Gastrocnemius medialis (tissue), 4 donors: ENCODE data around the gene INF2. TPM values are rescaled to one million over a fixed set of nuclear protein-coding genes. Genes with fewer than 3 reads are reported as not detected.

Experiments used
- ATAC-seq, 2 donors: fragments of 150-250 bp; one replicate each; pipeline ENCODE4 v1.9.1; 2016
- DNase-seq, 2 donors: peaks; one replicate each; pipeline ENCODE4 v3.0.0-alpha.2; 2019
- H3K27ac ChIP-seq, 4 donors: fragments of 200-600 bp; sonication (generic); 1 replicate in 1 of 4; 2 replicates in 3 of 4; pipeline ENCODE4 v1.5.1; 2016 to 2018; ENCODE audit warnings: mild to moderate bottlenecking in 2 of 4, moderate library complexity in 1 of 4
- H3K27me3 ChIP-seq, 3 donors: fragments of 200-600 bp; sonication (generic) in 2 of 3; 1 replicate in 1 of 3; 2 replicates in 2 of 3; pipeline versions ENCODE4 v1.5.1 to v1.6.0; 2016 to 2019; ENCODE audit warnings: mild to moderate bottlenecking in 1 of 3, moderate library complexity in 1 of 3
- H3K36me3 ChIP-seq, 2 donors: fragments of 200-600 bp; sonication (generic) in 1 of 2; one replicate each; pipeline ENCODE4 v1.5.1; 2017 to 2018
- H3K4me1 ChIP-seq, 2 donors: fragments of 200-600 bp; sonication (generic) in 1 of 2; one replicate each; pipeline ENCODE4 v1.5.1; 2016 to 2017; ENCODE audit warnings: mild to moderate bottlenecking in 2 of 2
- H3K4me3 ChIP-seq, 4 donors: fragments of 200-600 bp; sonication (generic) in 3 of 4; 1 replicate in 1 of 4; 2 replicates in 3 of 4; pipeline ENCODE4 v1.5.1; 2016 to 2019; ENCODE audit warnings: mild to moderate bottlenecking in 2 of 4
- H3K9me3 ChIP-seq, 3 donors: fragments of 200-600 bp; sonication (generic) in 2 of 3; 1 replicate in 1 of 3; 2 replicates in 2 of 3; pipeline ENCODE4 v1.5.1; 2016 to 2019
- CTCF ChIP-seq, 5 experiments: fragments of 450-650 bp in 3 of 5; fragments of 200-600 bp in 2 of 5; sonication (generic) in 2 of 5; IDR thresholded peaks in 4 of 5; conservative IDR thresholded peaks in 1 of 5; 1 replicate in 4 of 5; 2 replicates in 1 of 5; pipeline ENCODE4 v1.5.1; 2016 to 2019; ENCODE audit warnings: antibody characterized with exemption in 5 of 5, mild to moderate bottlenecking in 3 of 5, moderate library complexity in 3 of 5
- POLR2A ChIP-seq, 2 donors: fragments of 450-650 bp; IDR thresholded peaks; one replicate each; pipeline ENCODE4 v1.6.1; 2017; ENCODE audit warnings: antibody characterized with exemption in 2 of 2, mild to moderate bottlenecking in 2 of 2, moderate library complexity in 2 of 2
- in situ Hi-C, 4 donors: fragments of 200-750 bp; cut with MboI; loops; one replicate each; pipeline versions ENCODE4 v1.15.0 to v1.8.0; 2017; ENCODE audit warnings: low sequenced_read_pairs in 4 of 4
- intact Hi-C: fragments of 100-400 bp; cut with DNase I; formaldehyde crosslinking; loops from one replicate; pipeline ENCODE4 v1.15.1; 2023; ENCODE audit warnings: low total_unique reads
- microRNA-seq, 2 donors: library from miRNA; unstranded; fragments of <30 nt; microRNA quantifications; one replicate each; pipeline ENCODE4, GENCODE V29; 2016; ENCODE audit warnings: borderline replicate concordance in 2 of 2
- total RNA-seq, 4 donors: library from RNA; depleted of rRNA; stranded (reverse); fragments of >200 nt; gene quantifications; one replicate each; pipeline versions ENCODE4 v1.1.0 to v1.2.3, GENCODE V29; 2016

INF2 gene
- total RNA-seq, 4 donors from 2014 or later = 11.6 to 34.6 (median 19.7) TPM

DNA sequence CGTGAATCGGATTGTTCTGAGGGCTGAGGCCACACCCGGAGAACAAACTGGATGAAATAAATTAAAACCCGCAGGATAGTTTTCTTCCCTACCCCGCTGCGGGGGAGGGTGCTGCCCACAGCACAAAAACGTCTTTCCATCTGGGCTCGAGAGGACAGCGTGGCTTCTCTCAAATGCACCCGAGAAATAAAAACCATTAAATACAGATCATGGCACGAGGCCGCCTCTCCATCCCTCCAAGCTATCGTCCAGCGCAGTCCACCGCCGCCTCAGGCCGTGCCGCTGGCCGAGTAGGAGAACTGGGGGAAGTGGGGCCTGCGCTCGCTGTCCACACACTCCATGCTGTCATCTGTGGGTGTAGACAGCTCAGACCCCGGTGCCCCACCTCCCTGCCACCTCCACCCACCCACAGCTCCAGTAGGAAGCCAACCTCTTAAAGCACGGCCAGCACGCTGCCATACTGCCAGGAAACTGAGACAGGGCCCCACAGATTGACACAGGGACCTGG is 80.7 kb downstream of the INF2 start:
- Histone ChIP-seq H3K4me3 (no peak overlapping the region), H3K27me3 (no peaks in the 10 kb centered on the region), H3K4me1 (no peaks in the 10 kb centered on the region), H3K36me3 (peaks cover 0 to 35% of the 10 kb centered on the region in 2 donors), H3K27ac (no peak overlapping the region), H3K9me3 (no peaks in the 10 kb centered on the region)
- no peak for DNase-seq
- TF ChIP-seq CTCF (IDR thresholded peaks at IDR 0.05 in 4 of 5, conservative IDR thresholded peaks at IDR 0.05 in 1 of 5) = no peak
- no peak for TF ChIP-seq POLR2A (IDR thresholded peaks at IDR 0.05)
- no peak for ATAC-seq
- in situ Hi-C loops = no loop called here
- intact Hi-C loops = no loop called here

- no peak overlapping the region for H3K27ac ChIP-seq
- no peak overlapping the region for H3K4me3 ChIP-seq
- DNase-seq = no peak
- no peaks in the 10 kb centered on the region for H3K4me1 ChIP-seq
- no peak for ATAC-seq
- intact Hi-C loops = no loop called here
- in situ Hi-C loops = no loop called here
- no peaks in the 10 kb centered on the region for H3K27me3 ChIP-seq
- no peaks in the 10 kb centered on the region for H3K9me3 ChIP-seq
- TF ChIP-seq POLR2A (IDR thresholded peaks at IDR 0.05) (no peak), CTCF (IDR thresholded peaks at IDR 0.05 in 4 of 5, conservative IDR thresholded peaks at IDR 0.05 in 1 of 5) (peak in 1 of 5 experiments; percentile 28)
- peaks cover 0 to 41% of the 10 kb centered on the region in 2 donors for H3K36me3 ChIP-seq
Observed at GRCh38 chr14:104770851-104771272, 81.4 kb downstream of the INF2 start.

DNA sequence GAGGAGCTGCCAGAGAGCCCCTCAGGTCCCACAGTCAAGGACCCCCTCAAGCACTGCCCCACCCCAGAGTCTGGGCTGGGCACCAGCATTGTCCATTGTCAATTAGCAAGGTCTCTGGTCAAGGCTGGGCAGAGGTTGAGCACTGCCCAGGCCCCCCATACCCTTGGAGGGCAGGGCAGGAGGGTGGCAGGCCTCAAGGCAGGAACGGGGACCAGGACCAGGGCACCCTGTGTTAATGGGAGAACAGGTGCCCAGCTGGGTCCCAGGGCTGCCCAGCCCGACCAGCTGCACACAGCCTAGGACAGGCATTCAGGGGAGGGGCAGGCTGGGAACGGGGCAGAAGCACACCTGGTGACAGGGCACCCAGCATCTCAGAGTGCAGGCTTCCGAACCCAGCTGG is 82.0 kb downstream of the INF2 start:
- no peaks in the 10 kb centered on the region for H3K9me3 ChIP-seq
- in situ Hi-C loops (no loop called here), intact Hi-C loops (no loop called here)
- ATAC-seq (no peak), DNase-seq (no peak)
- peaks cover 0 to 41% of the 10 kb centered on the region in 2 donors for H3K36me3 ChIP-seq
- no peaks in the 10 kb centered on the region for H3K4me1 ChIP-seq
- H3K4me3 ChIP-seq = no peak overlapping the region
- no peak for TF ChIP-seq CTCF (IDR thresholded peaks at IDR 0.05 in 4 of 5, conservative IDR thresholded peaks at IDR 0.05 in 1 of 5)
- H3K27ac ChIP-seq = no peak overlapping the region
- no peaks in the 10 kb centered on the region for H3K27me3 ChIP-seq

Small RNAs within 50 kb of the gene (microRNA-seq; reads per million reads assigned to microRNA genes)
- 0 reads per million in 2 donors for gene MIR4710

Other genes with a start within 250 kb of the INF2 start
- gene C14orf180, start 109.9 kb upstream of the INF2 start, total RNA-seq = 1 to 10 TPM in 1 of 4 donors, under 1 TPM in 3; 0.16 to 1.5 (median 0.25) TPM
- gene TMEM179, start 84.8 kb upstream of the INF2 start, total RNA-seq = not detected
- 100 to 1,000 TPM; 165 to 577 (median 232) TPM for gene ADSS1, start 34.6 kb downstream of the INF2 start, total RNA-seq
- 100 to 1,000 TPM; 228 to 357 (median 264) TPM for gene SIVA1, start 63.5 kb downstream of the INF2 start, total RNA-seq
- gene AKT1, start 106.1 kb downstream of the INF2 start, total RNA-seq = 10 to 100 TPM; 44.4 to 70.4 (median 57.0) TPM
- gene ZBTB42, start 111.5 kb downstream of the INF2 start, total RNA-seq = 10 to 100 TPM in 3 of 4 donors, 1 to 10 TPM in 1; 2.4 to 20.8 (median 12.5) TPM
- gene CEP170B, start 175.7 kb downstream of the INF2 start, total RNA-seq = 10 to 100 TPM in 1 of 4 donors, 1 to 10 TPM in 3; 4.5 to 13.0 (median 7.1) TPM
- not detected for gene PLD4, start 235.3 kb downstream of the INF2 start, total RNA-seq